ENCODE results near the gene MYZAP.

The MYZAP gene

GRCh38 chr15:57591822-57592367, at the start of gene MYZAP:
TSS of gene MYZAP (plus strand) at chr15:57591904. CDS start at chr15:57592035, 131 bp downstream.
- no peak for DNase-seq

- DNase-seq, result no peak
These were observed 49.2 kb upstream of the MYZAP start for GRCh38 chr15:57542505-57542817.

GRCh38 chr15:57544848-57545480, 46.7 kb upstream of the MYZAP start:
- no peak for DNase-seq

- no peak for DNase-seq
These were observed 45.7 kb upstream of the MYZAP start for GRCh38 chr15:57545995-57546394.

GRCh38 chr15:57547243-57547755, 44.4 kb upstream of the MYZAP start:
- no peak for DNase-seq

- DNase-seq, result no peak
These were observed 43.4 kb upstream of the MYZAP start for GRCh38 chr15:57548351-57548750.

- DNase-seq, result no peak
These were observed 42.9 kb upstream of the MYZAP start for GRCh38 chr15:57548835-57549234.

GRCh38 chr15:57549935-57550334, 41.8 kb upstream of the MYZAP start:
- no peak for DNase-seq

GRCh38 chr15:57550640-57551039, 41.1 kb upstream of the MYZAP start:
- DNase-seq, result no peak

- DNase-seq, result no peak
These were observed 39.7 kb upstream of the MYZAP start for GRCh38 chr15:57551715-57552677.

GRCh38 chr15:57552678-57553334, 38.9 kb upstream of the MYZAP start:
- no peak for DNase-seq

- no peak for DNase-seq
These were observed 38.2 kb upstream of the MYZAP start for GRCh38 chr15:57553526-57553925.

- peak; percentile 27 for DNase-seq
These were observed 37.5 kb upstream of the MYZAP start for GRCh38 chr15:57554063-57554811.

- DNase-seq, result no peak
These were observed 36.9 kb upstream of the MYZAP start for GRCh38 chr15:57554812-57555179.

- no peak for DNase-seq
These were observed 36.4 kb upstream of the MYZAP start for GRCh38 chr15:57555270-57555669.

- no peak for DNase-seq
These were observed 35.7 kb upstream of the MYZAP start for GRCh38 chr15:57556040-57556439.

- no peak for DNase-seq
These were observed 34.4 kb upstream of the MYZAP start for GRCh38 chr15:57557267-57557666.

- DNase-seq, result no peak
These were observed 33.9 kb upstream of the MYZAP start for GRCh38 chr15:57557810-57558209.

GRCh38 chr15:57559875-57560274, 31.8 kb upstream of the MYZAP start:
- no peak for DNase-seq

GRCh38 chr15:57561041-57561711, 30.5 kb upstream of the MYZAP start:
- DNase-seq, result peak; percentile 32

- DNase-seq, result no peak
These were observed 29.4 kb upstream of the MYZAP start for GRCh38 chr15:57562196-57562769.

GRCh38 chr15:57563416-57563815, 28.3 kb upstream of the MYZAP start:
- no peak for DNase-seq

All from DMS79 treated with DMSO at 0.1 percent for 48 hours (cell line).